ENCODE results near the gene SDHC.
A peak's percentile ranks its signal among the peaks of the same experiment; 100 is the strongest.
"Not testable (repeated sequence)": the region's sequence is repeated elsewhere in the genome, so short reads cannot be mapped to it uniquely, and the experiment has no call there.

The SDHC gene

DNA sequence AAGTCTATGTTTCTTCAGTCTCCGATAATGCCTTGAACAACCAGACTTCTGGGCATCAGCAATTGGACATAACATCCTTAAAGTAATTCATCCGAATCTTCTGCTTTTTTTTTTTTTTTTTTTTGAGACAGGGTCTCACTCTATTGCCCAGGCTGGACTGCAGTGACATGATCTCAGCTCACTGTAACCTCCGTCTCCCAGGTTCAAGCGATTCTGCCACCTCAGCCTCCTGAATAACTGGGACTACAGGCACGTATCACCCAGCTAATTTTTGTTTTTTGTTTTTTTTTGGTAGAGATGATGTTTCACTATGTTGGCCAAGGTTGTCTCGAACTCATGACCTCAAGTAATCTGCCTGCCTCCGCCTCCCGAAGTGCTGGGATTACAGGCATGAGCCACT, 77.4 kb downstream of the SDHC start:
- H2AFZ ChIP-seq: no peak overlapping the region
- H3K4me3 ChIP-seq (ENCODE audit: low read depth, low read length): no peak overlapping the region
- no peaks in the 10 kb centered on the region for H3K79me2 ChIP-seq
- no peaks in the 10 kb centered on the region for H3K4me1 ChIP-seq
- no peak overlapping the region for H3K27ac ChIP-seq
- H3K36me3 ChIP-seq (ENCODE audit: control insufficient read depth, insufficient read depth, low read length): no peaks in the 10 kb centered on the region
- no peak overlapping the region for H3K9ac ChIP-seq
- TF ChIP-seq CTCF (IDR thresholded peaks at IDR 0.05): no peak
- no peak overlapping the region for H3K4me2 ChIP-seq (ENCODE audit: low read length)
- H3K27me3 ChIP-seq (ENCODE audit: control insufficient read depth, insufficient read depth, low read length): no peaks in the 10 kb centered on the region
- no peaks in the 10 kb centered on the region for H3K9me3 ChIP-seq (ENCODE audit: control insufficient read depth, low read length)

- Histone ChIP-seq H3K4me2 (ENCODE audit: low read length) (no peak overlapping the region), H2AFZ (no peak overlapping the region), H3K27ac (no peak overlapping the region), H3K9ac (no peak overlapping the region), H3K27me3 (ENCODE audit: control insufficient read depth, insufficient read depth, low read length) (no peaks in the 10 kb centered on the region), H3K4me3 (ENCODE audit: low read depth, low read length) (no peak overlapping the region), H3K36me3 (ENCODE audit: control insufficient read depth, insufficient read depth, low read length) (no peaks in the 10 kb centered on the region), H3K9me3 (ENCODE audit: control insufficient read depth, low read length) (no peaks in the 10 kb centered on the region), H3K79me2 (no peaks in the 10 kb centered on the region), H3K4me1 (no peaks in the 10 kb centered on the region)
- no peak for TF ChIP-seq CTCF (IDR thresholded peaks at IDR 0.05)
These were observed 79.0 kb downstream of the SDHC start for GRCh38 chr1:161393151-161393550.

DNA sequence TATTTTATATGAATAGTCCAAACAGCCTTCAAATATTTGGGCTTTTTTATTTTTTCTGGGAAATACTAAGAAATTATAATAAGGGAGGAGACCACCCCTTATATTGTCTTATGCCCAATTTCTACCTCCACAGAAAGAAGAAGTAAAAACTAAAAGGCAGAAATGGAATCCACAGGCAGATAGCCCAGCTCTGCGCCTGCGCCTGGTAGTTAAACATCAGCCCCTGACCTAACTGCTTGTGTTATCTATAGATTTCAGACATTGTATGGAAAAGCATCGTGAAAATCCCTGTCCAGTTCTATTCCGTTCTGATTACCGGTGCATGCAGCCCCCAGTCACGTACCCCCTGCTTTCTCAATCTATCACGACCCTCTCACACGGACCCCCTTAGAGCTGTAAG, 82.9 kb downstream of the SDHC start:
- not testable (repeated sequence) for H3K4me3 ChIP-seq (ENCODE audit: low read depth, low read length); H3K9me3 ChIP-seq (ENCODE audit: control insufficient read depth, low read length); H3K79me2 ChIP-seq; H2AFZ ChIP-seq; H3K27me3 ChIP-seq (ENCODE audit: control insufficient read depth, insufficient read depth, low read length); H3K4me1 ChIP-seq; H3K9ac ChIP-seq; H3K27ac ChIP-seq; H3K4me2 ChIP-seq (ENCODE audit: low read length); H3K36me3 ChIP-seq (ENCODE audit: control insufficient read depth, insufficient read depth, low read length)

GRCh38 chr1:161398900-161399256, 84.7 kb downstream of the SDHC start:
- no peak for TF ChIP-seq CTCF (IDR thresholded peaks at IDR 0.05)
- peak overlapping the region; percentile 100 for H3K27ac ChIP-seq

GRCh38 chr1:161399257-161399998, 85.2 kb downstream of the SDHC start:
- H3K27me3 ChIP-seq (ENCODE audit: control insufficient read depth, insufficient read depth, low read length): no peaks in the 10 kb centered on the region
- peaks cover 2% of the 10 kb centered on the region for H3K4me1 ChIP-seq
- H3K9ac ChIP-seq: peak overlapping the region; percentile 89
- peak overlapping the region; percentile 95 for H3K4me3 ChIP-seq (ENCODE audit: low read depth, low read length)
- peak; percentile 33 for TF ChIP-seq CTCF (IDR thresholded peaks at IDR 0.05)
- no peaks in the 10 kb centered on the region for H3K79me2 ChIP-seq
- no peaks in the 10 kb centered on the region for H3K36me3 ChIP-seq (ENCODE audit: control insufficient read depth, insufficient read depth, low read length)
- H2AFZ ChIP-seq: peak overlapping the region; percentile 98
- H3K27ac ChIP-seq: peak overlapping the region; percentile 100
- H3K4me2 ChIP-seq (ENCODE audit: low read length): peak overlapping the region; percentile 94
- H3K9me3 ChIP-seq (ENCODE audit: control insufficient read depth, low read length): no peaks in the 10 kb centered on the region

More at GRCh38 chr1:161398900-161399256, 84.7 kb downstream of the SDHC start:
- Histone ChIP-seq H3K36me3 (ENCODE audit: control insufficient read depth, insufficient read depth, low read length) (no peaks in the 10 kb centered on the region), H3K4me1 (peaks cover 2% of the 10 kb centered on the region), H3K4me3 (ENCODE audit: low read depth, low read length) (peak overlapping the region; percentile 95), H3K4me2 (ENCODE audit: low read length) (peak overlapping the region; percentile 94), H3K9me3 (ENCODE audit: control insufficient read depth, low read length) (no peaks in the 10 kb centered on the region), H3K9ac (peak overlapping the region; percentile 89), H3K27me3 (ENCODE audit: control insufficient read depth, insufficient read depth, low read length) (no peaks in the 10 kb centered on the region), H2AFZ (peak overlapping the region; percentile 98), H3K79me2 (no peaks in the 10 kb centered on the region)
